NCI-H226 (cell line): Measurements from ENCODE around the gene KLF16.

ENCODE experiments used
- DNase-seq: peaks from one replicate; pipeline ENCODE4 v3.0.0-alpha.2; 2015

Gene KLF16

GRCh38 chr19:1839658-1840540, 23.5 kb downstream of the KLF16 start:
- no peak for DNase-seq

GRCh38 chr19:1837625-1838105, 25.7 kb downstream of the KLF16 start:
- DNase-seq = no peak

GRCh38 chr19:1837222-1837565, 26.2 kb downstream of the KLF16 start:
- no peak for DNase-seq

- DNase-seq = no peak
Measured at GRCh38 chr19:1836458-1837221, 26.7 kb downstream of the KLF16 start.

- no peak for DNase-seq
Measured at GRCh38 chr19:1833540-1833939, 29.8 kb downstream of the KLF16 start.

- DNase-seq = no peak
Measured at GRCh38 chr19:1832046-1832663, 31.2 kb downstream of the KLF16 start.

GRCh38 chr19:1830978-1831377, 32.4 kb downstream of the KLF16 start:
- DNase-seq = no peak

GRCh38 chr19:1830568-1830967, 32.8 kb downstream of the KLF16 start:
- no peak for DNase-seq

- no peak for DNase-seq
Measured at GRCh38 chr19:1829958-1830357, 33.4 kb downstream of the KLF16 start.

- no peak for DNase-seq
Measured at GRCh38 chr19:1828279-1829238, 34.8 kb downstream of the KLF16 start.

- DNase-seq = no peak
Measured at GRCh38 chr19:1827566-1828278, 35.7 kb downstream of the KLF16 start.

- peak; percentile 25 for DNase-seq
Measured at GRCh38 chr19:1826557-1827521, 36.5 kb downstream of the KLF16 start.

- DNase-seq = peak; percentile 43
Measured at GRCh38 chr19:1825909-1826556, 37.3 kb downstream of the KLF16 start.

- no peak for DNase-seq
Measured at GRCh38 chr19:1824252-1824622, 39.1 kb downstream of the KLF16 start.

- DNase-seq = no peak
Measured at GRCh38 chr19:1823539-1824251, 39.7 kb downstream of the KLF16 start.

- no peak for DNase-seq
Measured at GRCh38 chr19:1823020-1823419, 40.4 kb downstream of the KLF16 start.

GRCh38 chr19:1822210-1822609, 41.2 kb downstream of the KLF16 start:
- no peak for DNase-seq

- DNase-seq = no peak
Measured at GRCh38 chr19:1819341-1820255, 43.8 kb downstream of the KLF16 start.
